Central memory CD8-positive, alpha-beta T cell (primary cell): ENCODE measurements around the gene TCL1B.

ENCODE experiments used
- ATAC-seq: fragments of 150-1000 bp; cut with Tn5 transposase; replicated peaks from 2 replicates; pipeline ENCODE4 v1.10.0; 2022; ENCODE audit warnings: mild to moderate bottlenecking, moderate FRiP score, moderate number of reproducible peaks; ENCODE audit not compliant: poor library complexity, severe bottlenecking; ENCODE audit errors: extremely low read depth
- DNase-seq, 2 donors: peaks; one replicate each; pipeline ENCODE4 v3.0.0; 2021; ENCODE audit warnings: low spot score in 2 of 2
- H3K27ac Mint-ChIP-seq: one replicate; pipeline ENCODE4 v1.8.0; 2022; ENCODE audit warnings: low read depth, mild to moderate bottlenecking, moderate library complexity, mixed read lengths
- H3K27me3 Mint-ChIP-seq: one replicate; pipeline ENCODE4 v1.8.0; 2022; ENCODE audit warnings: mixed read lengths
- H3K36me3 Mint-ChIP-seq: one replicate; pipeline ENCODE4 v1.8.0; 2022; ENCODE audit warnings: mild to moderate bottlenecking, moderate library complexity, mixed read lengths; ENCODE audit not compliant: insufficient read depth
- H3K4me1 Mint-ChIP-seq: one replicate; pipeline ENCODE4 v1.8.0; 2022; ENCODE audit warnings: mixed read lengths
- H3K4me3 Mint-ChIP-seq: one replicate; pipeline ENCODE4 v1.8.0; 2022; ENCODE audit warnings: mild to moderate bottlenecking, moderate library complexity, mixed read lengths
- H3K9me3 Mint-ChIP-seq: one replicate; pipeline ENCODE4 v1.8.0; 2022; ENCODE audit warnings: mixed read lengths

The TCL1B gene

DNA sequence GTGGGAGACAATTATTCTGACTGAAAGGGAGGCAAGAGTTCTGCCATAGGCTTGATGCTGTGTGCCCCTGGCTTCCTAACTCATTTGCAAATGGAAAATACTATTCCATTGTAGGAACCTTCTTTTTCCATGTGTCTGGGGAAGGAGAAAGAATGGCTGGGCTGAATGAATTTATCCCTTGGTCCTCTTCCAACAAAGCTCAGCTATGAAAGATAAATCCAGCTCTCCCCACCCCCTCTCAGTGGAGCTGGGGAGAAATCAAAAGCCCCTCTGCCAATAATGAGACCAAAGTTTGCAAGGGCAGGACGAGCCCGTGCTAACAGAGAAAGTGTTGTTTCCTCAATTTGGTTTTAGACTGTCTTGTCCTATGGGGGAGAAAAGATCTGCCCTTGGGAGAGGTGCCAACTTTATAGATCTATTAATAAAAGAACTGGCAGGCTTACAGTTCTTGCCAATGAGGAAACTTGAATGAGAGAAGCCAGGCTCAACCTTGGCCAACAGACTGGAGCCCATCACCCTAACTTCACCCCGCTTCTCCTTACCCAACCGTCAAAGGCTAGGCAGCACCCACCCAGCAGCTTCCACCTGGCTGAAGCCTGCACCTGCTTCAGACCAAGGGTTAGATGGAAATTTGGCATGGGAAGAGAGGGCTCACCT lies 8.9 kb upstream of the TCL1B start:
- ATAC-seq (no peak), DNase-seq (no peak)
- no peaks in the 10 kb centered on the region for H3K9me3 Mint-ChIP-seq
- H3K36me3 Mint-ChIP-seq, result no peaks in the 10 kb centered on the region
- no peak overlapping the region for H3K27ac Mint-ChIP-seq
- peaks cover 65% of the 10 kb centered on the region for H3K27me3 Mint-ChIP-seq
- no peaks in the 10 kb centered on the region for H3K4me1 Mint-ChIP-seq
- no peak overlapping the region for H3K4me3 Mint-ChIP-seq

DNA sequence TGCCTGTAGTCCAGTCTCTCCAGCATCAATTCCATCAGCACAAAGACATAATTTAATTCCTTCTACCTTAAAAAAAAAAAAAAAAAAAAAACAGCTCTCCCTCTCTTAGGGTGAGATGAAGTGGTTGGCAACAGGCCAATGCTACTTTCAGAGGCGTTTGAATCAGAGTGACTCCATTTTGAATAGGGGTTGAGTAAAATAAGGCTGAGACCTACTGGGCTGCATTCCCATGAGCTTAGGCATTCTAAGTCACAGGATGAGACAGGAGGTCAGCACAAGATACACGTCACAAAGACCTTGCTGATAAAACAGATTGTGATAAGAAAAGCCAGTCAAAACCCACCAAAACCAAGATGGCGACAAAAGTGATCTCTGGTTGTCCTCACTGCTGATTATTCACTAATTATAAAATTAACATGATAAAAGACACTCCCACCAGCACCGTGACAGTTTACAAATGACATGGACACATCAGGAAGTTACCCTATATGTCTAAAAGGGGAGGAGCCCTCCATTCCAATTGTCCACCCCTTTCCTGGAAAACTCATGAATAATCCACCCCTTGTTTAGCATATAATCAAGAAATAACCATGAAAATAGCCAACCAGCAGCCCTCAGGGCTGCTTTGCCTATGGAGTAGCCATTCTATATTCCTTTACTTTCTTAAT lies 6.9 kb upstream of the TCL1B start:
- ATAC-seq, result no peak
- DNase-seq, result no peak
- H3K4me1 Mint-ChIP-seq, result no peaks in the 10 kb centered on the region
- H3K27me3 Mint-ChIP-seq, result peaks cover 56% of the 10 kb centered on the region
- H3K27ac Mint-ChIP-seq, result no peak overlapping the region
- H3K36me3 Mint-ChIP-seq, result no peaks in the 10 kb centered on the region
- H3K4me3 Mint-ChIP-seq, result no peak overlapping the region
- no peaks in the 10 kb centered on the region for H3K9me3 Mint-ChIP-seq

DNA sequence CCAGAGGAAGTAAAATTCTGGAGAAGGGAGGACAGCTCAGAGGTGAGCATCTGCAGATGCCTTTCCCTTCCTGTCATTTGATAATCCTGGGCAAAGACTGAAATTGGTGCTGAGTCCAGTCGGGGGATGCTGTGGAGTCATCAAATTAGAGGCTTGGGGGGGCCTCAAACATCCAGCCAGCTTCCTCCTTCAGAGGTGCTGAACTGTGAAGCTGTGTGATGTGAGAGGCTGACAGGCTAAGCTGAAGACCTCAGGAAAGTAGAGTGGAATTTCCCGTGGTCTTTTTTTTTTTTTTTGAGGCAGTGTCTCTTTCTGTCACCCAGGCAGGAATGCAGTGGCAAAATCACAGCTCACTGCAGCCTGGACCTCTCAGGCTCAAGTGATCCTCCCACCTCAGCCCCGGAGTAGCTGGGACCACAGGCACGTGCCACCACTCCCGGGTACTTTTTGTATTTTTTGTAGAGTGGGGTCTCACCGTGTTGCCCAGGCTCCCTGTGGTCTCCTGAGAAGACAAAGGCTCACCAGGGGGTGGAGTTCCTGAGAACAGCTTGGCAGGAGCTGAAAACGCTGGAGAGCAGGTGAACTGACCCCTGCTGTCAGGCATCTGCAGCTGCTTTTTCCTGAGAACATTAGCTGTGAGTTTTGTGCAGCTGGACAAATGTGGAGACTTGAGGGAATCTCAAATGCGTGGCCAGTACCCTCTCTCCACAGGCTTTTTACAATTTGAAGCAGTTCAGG lies 6.1 kb upstream of the TCL1B start:
- Mint-ChIP-seq H3K9me3 (no peaks in the 10 kb centered on the region), H3K36me3 (no peaks in the 10 kb centered on the region), H3K27me3 (peaks cover 56% of the 10 kb centered on the region), H3K27ac (no peak overlapping the region), H3K4me1 (no peaks in the 10 kb centered on the region), H3K4me3 (no peak overlapping the region)
- DNase-seq, result no peak
- no peak for ATAC-seq

DNA sequence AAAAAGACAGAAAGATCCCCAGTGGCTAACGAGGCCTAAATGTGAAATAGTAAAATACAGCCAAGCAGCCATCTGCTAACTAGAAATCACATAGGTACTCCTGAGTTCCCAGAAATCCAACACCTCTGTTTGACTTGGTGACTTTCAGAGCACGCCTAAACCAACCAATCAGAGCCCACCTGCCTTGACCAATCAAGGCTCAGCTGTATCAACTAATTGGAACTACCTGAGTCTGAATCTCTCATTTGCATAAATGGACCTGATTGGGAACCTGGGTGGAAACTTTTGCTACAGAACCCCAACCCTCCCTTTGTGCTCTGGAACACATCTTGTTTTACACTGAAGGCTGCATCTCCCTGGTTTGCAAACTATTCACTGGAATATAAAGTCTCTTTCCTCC lies 5.1 kb upstream of the TCL1B start:
- H3K4me1 Mint-ChIP-seq, result no peaks in the 10 kb centered on the region
- H3K9me3 Mint-ChIP-seq, result no peaks in the 10 kb centered on the region
- H3K4me3 Mint-ChIP-seq, result no peak overlapping the region
- no peak overlapping the region for H3K27ac Mint-ChIP-seq
- no peaks in the 10 kb centered on the region for H3K36me3 Mint-ChIP-seq
- ATAC-seq (no peak), DNase-seq (no peak)
- H3K27me3 Mint-ChIP-seq, result peaks cover 54% of the 10 kb centered on the region

DNA sequence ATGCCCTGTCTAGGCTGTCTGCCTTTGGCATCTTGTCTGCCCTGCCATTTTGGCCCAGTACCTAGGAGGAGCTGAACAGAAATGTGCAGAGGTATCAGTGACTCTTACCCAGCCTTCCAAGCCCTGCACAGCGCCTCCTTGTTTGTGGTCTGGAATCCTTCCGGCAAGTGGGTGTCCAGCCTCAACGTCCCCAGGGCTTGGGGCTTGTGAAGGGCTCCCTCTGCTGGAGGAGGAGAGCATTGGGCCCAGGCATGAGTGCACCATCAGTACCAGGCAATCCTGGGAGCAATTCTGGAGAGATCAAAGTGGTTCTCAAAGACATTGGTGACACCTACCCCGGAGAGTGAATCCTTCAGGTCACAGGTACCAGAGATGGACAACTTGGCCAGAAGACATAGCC lies 2.4 kb upstream of the TCL1B start:
- H3K36me3 Mint-ChIP-seq, result no peaks in the 10 kb centered on the region
- H3K27me3 Mint-ChIP-seq, result peaks cover 38% of the 10 kb centered on the region
- DNase-seq (no peak), ATAC-seq (no peak)
- H3K9me3 Mint-ChIP-seq, result no peaks in the 10 kb centered on the region
- no peaks in the 10 kb centered on the region for H3K4me1 Mint-ChIP-seq
- no peak overlapping the region for H3K4me3 Mint-ChIP-seq
- no peak overlapping the region for H3K27ac Mint-ChIP-seq

DNA sequence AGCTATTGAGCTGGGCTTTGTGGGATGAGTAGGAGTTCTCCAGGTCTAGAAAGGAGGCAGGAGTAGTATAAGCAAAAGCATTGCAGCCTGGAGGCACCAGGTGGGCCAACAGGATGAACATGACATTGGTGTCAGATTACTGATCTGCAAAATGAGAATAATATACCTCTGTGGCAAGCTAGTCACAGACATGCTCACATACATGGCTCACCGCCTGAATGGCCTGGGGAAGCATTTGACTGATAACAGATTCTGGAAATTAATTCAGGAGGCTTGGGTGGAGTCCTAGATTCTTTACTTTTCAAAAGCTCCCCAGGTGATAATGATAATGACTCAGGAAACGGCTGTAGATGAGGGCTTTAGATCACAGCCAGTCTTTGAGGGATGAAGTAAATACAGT lies 709 bp downstream of the TCL1B start:
- no peak for ATAC-seq
- H3K27ac Mint-ChIP-seq, result no peak overlapping the region
- H3K36me3 Mint-ChIP-seq, result no peaks in the 10 kb centered on the region
- no peaks in the 10 kb centered on the region for H3K9me3 Mint-ChIP-seq
- H3K4me1 Mint-ChIP-seq, result no peaks in the 10 kb centered on the region
- H3K4me3 Mint-ChIP-seq, result no peak overlapping the region
- DNase-seq, result no peak
- peaks cover 32% of the 10 kb centered on the region for H3K27me3 Mint-ChIP-seq

DNA sequence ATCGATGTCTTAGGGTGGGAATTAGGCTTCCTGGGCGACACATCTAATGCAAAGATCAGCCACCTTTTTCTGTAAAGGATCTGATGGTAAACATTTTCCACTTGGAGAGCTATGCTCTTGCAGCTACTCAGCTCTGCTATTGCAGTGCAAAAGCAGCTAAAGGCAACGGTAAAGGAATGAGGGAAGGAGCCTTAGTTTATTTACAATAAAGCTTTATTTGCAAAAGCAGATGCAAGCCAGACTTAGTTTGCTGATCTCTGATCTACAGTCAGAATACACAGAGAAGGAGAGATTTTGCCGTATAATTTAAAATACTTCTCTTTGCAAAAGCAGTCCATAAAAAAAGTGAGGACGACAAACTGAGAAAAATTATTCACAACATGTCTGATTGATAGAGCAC lies 3.2 kb downstream of the TCL1B start:
- H3K27me3 Mint-ChIP-seq, result peaks cover 43% of the 10 kb centered on the region
- H3K9me3 Mint-ChIP-seq, result no peaks in the 10 kb centered on the region
- H3K27ac Mint-ChIP-seq, result no peak overlapping the region
- H3K36me3 Mint-ChIP-seq, result no peaks in the 10 kb centered on the region
- ATAC-seq (no peak), DNase-seq (no peak)
- no peaks in the 10 kb centered on the region for H3K4me1 Mint-ChIP-seq
- H3K4me3 Mint-ChIP-seq, result no peak overlapping the region

DNA sequence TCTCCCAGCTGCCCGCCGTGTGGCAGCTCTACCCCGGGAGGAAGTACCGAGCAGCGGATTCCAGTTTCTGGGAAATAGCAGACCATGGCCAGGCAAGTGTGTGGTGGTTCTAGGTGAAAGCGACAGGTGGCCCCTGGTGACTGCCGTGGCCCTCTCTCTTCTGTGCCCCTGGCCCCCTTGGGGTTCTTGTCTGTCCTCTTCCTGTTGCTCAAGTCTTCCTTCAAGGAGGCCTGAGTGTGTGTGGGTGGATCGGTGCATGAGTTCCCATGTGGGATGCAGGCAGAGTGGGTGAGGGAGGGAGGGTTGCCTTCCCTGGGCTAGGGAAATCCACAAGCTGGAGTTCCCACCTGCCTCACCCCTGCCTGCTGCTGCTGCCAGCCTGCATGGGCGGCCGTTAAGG lies 4.6 kb downstream of the TCL1B start:
- no peaks in the 10 kb centered on the region for H3K36me3 Mint-ChIP-seq
- H3K27ac Mint-ChIP-seq, result no peak overlapping the region
- peaks cover 39% of the 10 kb centered on the region for H3K27me3 Mint-ChIP-seq
- DNase-seq (no peak), ATAC-seq (no peak)
- H3K9me3 Mint-ChIP-seq, result no peaks in the 10 kb centered on the region
- H3K4me3 Mint-ChIP-seq, result no peak overlapping the region
- no peaks in the 10 kb centered on the region for H3K4me1 Mint-ChIP-seq

DNA sequence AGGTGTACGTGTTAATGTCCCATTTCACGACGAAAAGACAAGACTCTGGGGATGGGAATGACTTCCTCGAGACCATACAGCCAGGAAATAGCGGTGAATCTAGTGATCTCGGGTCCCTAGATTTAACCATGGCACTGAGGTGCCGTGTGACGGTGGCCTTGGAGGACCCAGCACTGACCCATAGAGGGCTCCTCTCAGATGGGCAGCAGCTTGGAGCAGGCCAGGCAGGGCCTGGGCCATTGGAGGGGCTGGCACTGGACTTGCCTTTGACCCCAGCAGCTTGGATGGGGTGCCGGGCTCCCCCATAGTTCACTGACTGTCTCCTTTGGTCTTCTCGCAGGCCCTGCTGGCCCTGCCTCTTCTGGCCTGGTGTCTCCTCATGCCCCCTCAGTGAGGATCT lies 5.4 kb downstream of the TCL1B start:
- no peak overlapping the region for H3K27ac Mint-ChIP-seq
- no peak for ATAC-seq

DNA sequence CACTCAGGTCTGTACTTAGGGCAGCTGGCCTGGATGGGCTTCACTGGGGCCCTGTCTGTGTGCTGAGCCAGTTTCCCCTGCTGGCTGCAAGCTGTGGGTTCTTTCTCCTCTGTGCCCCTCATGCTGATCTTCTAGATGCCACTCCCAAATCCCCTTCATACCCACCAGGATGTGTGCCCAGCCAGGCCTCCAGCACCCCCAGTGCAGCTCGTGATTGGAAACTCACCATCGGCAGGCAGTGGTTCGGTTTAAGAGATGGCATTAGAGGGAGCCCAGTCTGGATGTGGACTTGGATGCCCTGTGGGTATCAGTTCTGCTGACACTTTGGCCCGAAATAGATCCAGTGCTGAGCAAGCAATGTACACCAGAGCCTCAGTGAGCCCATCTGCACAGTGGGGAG lies 5.9 kb downstream of the TCL1B start:
- H3K9me3 Mint-ChIP-seq, result no peaks in the 10 kb centered on the region
- no peak overlapping the region for H3K27ac Mint-ChIP-seq
- H3K4me3 Mint-ChIP-seq, result no peak overlapping the region
- no peak for DNase-seq
- no peaks in the 10 kb centered on the region for H3K36me3 Mint-ChIP-seq
- no peaks in the 10 kb centered on the region for H3K4me1 Mint-ChIP-seq
- no peak for ATAC-seq
- peaks cover 46% of the 10 kb centered on the region for H3K27me3 Mint-ChIP-seq

More for the DNA sequence above, 5.4 kb downstream of the TCL1B start:
- Mint-ChIP-seq H3K9me3 (no peaks in the 10 kb centered on the region), H3K36me3 (no peaks in the 10 kb centered on the region), H3K4me3 (no peak overlapping the region), H3K4me1 (no peaks in the 10 kb centered on the region), H3K27me3 (peaks cover 46% of the 10 kb centered on the region)
- DNase-seq, result no peak

DNA sequence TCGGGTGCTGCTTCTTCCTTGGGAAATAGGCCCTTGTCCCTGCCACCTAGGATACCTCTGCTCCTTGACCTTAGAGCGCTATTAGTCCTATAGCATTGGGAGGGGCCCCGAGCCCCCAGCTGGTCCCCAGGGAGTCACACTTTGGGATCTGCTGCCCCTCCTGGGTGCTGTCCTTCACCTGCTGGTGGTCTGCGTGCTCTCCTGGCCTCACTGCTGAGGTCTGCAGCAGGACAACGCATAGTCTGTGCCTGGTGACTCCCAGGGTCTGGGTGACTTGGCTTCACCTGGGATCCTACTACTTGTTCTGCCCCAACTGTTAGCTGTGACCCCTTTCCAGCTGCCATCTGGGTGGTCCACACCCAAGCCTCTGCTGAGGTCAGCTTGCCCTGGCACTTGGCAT lies 8.8 kb downstream of the TCL1B start:
- peaks cover 1% of the 10 kb centered on the region for H3K36me3 Mint-ChIP-seq
- H3K4me3 Mint-ChIP-seq, result no peak overlapping the region
- no peaks in the 10 kb centered on the region for H3K4me1 Mint-ChIP-seq
- H3K27ac Mint-ChIP-seq, result no peak overlapping the region
- H3K9me3 Mint-ChIP-seq, result no peaks in the 10 kb centered on the region
- H3K27me3 Mint-ChIP-seq, result peaks cover 67% of the 10 kb centered on the region
- ATAC-seq, result no peak
- DNase-seq, result no peak

DNA sequence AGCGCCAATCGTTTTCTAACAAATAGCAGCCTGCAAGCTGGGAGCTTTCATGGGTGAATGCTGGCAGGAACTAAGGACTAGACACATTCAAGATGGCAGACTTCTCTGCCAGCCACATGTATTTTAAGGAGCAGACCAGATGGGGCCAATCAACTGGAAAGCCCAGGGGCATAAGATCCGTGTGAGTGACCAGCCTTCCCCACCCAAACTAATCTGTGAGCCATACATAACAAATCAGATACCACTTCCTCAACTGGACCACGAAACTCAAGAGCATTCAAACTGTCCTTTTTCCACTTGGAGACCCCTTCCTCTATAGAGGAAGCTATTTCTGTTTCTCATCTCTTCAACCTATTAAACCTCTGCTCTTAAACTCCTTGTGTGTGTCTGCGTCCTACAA lies 9.7 kb downstream of the TCL1B start:
- Mint-ChIP-seq H3K27ac (no peak overlapping the region), H3K9me3 (no peaks in the 10 kb centered on the region), H3K4me3 (no peak overlapping the region), H3K36me3 (peaks cover 1% of the 10 kb centered on the region), H3K27me3 (peaks cover 76% of the 10 kb centered on the region), H3K4me1 (no peaks in the 10 kb centered on the region)
- DNase-seq (no peak), ATAC-seq (no peak)

DNA sequence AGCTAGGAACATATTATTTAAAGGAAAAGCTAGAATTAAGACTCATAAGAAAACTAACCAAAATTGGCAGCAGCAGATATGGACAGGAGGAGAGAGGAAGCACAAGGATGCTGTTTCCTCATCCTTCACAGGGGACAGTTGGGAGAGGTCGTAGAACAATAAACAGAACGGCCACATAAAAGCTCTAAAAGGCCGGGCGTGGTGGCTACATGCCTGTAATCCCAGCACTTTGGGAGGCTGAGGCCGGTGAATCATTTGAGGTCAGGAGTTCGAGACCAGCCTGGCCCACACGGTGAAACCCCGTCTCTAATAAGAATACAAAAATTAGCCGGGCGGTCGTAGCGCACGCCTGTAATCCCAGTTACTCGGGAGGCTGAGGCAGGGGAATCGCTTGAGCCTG lies 10.5 kb downstream of the TCL1B start:
- Mint-ChIP-seq H3K36me3 (peaks cover 1% of the 10 kb centered on the region), H3K4me3 (no peak overlapping the region), H3K4me1 (no peaks in the 10 kb centered on the region), H3K27me3 (peaks cover 82% of the 10 kb centered on the region), H3K9me3 (no peaks in the 10 kb centered on the region), H3K27ac (no peak overlapping the region)
- no peak for ATAC-seq
- DNase-seq, result no peak
